ENCODE measurements around the gene FOXP1.
"Not testable (repeated sequence)": the region's sequence is repeated elsewhere in the genome, so short reads cannot be mapped to it uniquely, and the experiment has no call there.

The FOXP1 gene

DNA sequence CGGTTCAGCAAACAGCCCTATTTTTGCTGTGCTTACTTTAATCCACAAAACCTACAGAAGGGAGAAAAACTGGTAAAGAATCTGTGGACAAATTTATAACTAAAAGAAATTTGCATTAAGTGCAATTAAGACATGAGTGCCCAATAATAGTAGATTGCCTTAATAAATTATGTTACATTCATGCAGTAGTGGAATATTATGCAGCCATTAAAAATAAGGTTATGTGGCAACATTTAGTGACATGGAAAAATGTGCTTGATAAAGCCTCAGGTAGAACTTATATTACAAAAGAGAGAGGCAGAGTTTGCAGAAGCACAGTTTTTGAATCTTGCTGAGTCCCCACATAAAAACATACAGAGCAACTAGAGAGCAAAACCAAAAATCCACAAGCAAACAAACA is 253.0 kb downstream of the FOXP1 start:
- no peak for DNase-seq (ENCODE audit: low read depth)

DNA sequence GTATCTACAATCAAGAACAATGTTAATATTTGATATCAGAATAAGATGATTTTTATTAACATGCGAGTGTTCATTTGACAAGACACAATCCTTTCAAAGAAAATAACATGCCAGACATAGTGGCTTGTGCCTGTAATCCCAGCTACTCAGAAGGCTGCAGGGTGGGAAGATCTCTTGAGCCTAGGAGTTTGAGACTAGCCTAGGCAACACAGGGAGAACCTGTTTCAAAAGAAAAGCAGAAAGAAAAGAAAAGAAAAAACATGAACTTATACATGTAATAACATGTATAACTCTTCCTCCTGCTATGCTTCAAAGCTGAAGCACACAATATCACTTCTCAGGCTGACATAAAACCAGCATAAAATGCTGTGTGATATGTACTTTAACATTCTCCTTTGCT is 253.7 kb downstream of the FOXP1 start:
- DNase-seq (ENCODE audit: low read depth) = no peak

DNA sequence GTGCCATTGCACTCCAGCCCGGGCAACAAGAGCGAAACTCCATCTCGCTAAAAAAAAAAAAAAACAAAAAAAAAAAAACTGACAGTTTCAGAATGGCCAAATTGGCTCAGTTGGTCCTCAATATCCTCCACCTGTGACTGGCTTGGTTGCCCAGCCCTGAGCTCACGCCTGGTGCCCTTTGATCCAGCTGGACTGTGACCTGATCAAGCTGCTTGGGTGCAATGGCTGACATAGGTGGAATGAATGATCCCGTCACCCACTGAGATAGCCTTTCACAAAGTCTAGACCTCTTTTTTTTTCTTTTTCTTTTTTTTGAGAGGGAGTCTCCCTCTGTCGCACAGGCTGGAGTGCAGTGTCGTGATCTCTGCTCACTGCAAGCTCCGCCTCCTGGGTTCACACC is 254.6 kb downstream of the FOXP1 start:
- no peak for DNase-seq (ENCODE audit: low read depth)

- DNase-seq (ENCODE audit: low read depth) = no peak
These were observed 255.6 kb downstream of the FOXP1 start for GRCh38 chr3:71327936-71328335.

- DNase-seq (ENCODE audit: low read depth) = no peak
These were observed 257.8 kb downstream of the FOXP1 start for GRCh38 chr3:71325715-71326114.

DNA sequence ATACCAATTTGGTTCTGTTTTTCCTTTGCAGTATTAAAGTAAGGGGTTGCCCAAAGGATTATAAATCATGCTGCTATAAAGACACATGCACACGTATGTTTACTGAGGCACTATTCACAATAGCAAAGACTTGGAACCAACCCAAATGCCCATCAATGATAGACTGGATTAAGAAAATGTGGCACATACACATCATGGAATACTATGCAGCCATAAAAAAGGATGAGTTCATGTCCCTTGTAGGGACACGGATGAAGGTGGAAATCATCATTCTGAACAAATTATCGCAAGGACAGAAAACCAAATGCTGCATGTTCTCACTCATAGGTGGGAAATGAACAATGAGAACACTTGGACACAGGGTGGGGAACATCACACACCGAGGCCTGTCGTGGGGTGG is 259.3 kb downstream of the FOXP1 start:
- not testable (repeated sequence) for DNase-seq (ENCODE audit: low read depth)

- DNase-seq (ENCODE audit: low read depth) = no peak
These were observed 260.0 kb downstream of the FOXP1 start for GRCh38 chr3:71323558-71323957.

- DNase-seq (ENCODE audit: low read depth) = no peak
These were observed 261.4 kb downstream of the FOXP1 start for GRCh38 chr3:71322154-71322553.

DNA sequence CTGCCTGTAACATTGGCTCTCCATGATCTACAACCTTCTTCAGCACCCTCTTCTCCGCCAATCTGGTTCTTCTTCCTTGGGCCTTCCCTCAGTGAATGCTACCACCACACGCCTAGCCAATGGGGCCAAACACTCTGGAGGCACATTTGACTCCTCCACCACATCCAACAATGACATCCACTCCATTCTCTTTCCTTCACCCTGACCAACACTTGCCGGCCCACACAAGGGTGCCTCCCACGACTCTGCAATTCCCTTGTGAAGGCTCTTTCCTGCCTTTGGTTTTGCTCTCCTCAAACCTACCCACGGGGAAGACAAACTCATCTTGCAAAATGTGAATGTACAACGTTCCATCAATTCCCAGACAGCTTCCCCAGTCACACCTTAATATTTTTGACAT is 263.8 kb downstream of the FOXP1 start:
- no peak for DNase-seq (ENCODE audit: low read depth)

DNA sequence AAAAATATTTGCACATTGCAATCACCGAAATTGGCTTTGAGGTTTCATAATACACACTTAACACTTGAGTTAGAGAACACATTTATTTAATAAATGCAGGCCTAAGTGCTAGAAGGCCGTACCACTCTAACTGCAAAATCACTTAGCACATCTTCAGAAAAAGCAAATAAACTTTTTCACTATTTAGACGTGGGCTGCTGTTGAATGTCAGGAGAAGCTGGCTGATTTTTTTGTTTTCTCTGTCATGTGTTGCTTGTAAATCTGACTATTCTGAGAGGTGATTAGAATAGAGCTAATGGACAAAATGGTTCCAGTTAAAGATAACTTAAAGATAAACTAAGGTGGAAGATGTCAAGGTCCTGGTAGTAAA is 265.1 kb downstream of the FOXP1 start:
- no peak for DNase-seq (ENCODE audit: low read depth)

- no peak for DNase-seq (ENCODE audit: low read depth)
These were observed 265.6 kb downstream of the FOXP1 start for GRCh38 chr3:71317749-71318457.

DNA sequence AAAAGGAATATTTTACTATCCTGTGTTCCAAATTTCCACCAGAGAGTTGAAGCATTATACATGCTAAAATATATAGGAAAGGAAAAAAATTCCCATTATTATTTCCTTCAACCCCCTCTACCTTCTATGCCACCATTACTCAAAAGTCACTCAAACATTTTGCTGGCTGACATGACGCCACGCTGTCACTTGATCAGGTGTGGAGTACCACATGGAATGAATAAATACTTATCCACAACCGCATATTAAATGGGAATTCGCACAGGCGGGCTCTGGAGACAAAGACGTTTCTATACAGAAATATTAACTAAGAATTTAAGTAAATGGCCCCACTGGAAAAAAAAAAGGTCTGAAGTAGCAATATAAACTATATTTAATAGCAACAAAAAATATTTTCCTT is 266.4 kb downstream of the FOXP1 start:
- DNase-seq (ENCODE audit: low read depth) = no peak

GRCh38 chr3:71316066-71316777 is 267.3 kb downstream of the FOXP1 start:
- DNase-seq (ENCODE audit: low read depth) = no peak

GRCh38 chr3:71315431-71315830 is 268.1 kb downstream of the FOXP1 start:
- no peak for DNase-seq (ENCODE audit: low read depth)

GRCh38 chr3:71313844-71314243 is 269.7 kb downstream of the FOXP1 start:
- DNase-seq (ENCODE audit: low read depth) = no peak

DNA sequence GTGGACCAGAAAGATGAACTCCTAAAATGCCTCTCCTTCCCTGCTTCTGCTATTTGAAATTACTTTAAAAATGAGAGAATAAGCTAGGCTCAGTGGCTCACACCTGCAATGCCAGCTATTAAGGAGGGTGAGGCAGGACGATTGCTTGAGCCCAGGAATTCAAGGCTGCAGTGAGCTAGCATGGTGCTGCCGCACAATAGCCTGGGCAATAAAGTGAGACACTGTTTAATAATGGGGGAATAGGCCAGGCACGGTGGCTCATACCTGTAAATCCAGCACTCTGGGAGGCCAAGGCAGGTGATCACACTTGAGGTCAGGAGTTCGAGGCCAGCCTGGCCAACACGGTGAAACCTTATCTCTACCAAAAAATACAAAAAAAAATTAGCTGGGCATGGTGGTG is 271.1 kb downstream of the FOXP1 start:
- DNase-seq (ENCODE audit: low read depth) = no peak

DNA sequence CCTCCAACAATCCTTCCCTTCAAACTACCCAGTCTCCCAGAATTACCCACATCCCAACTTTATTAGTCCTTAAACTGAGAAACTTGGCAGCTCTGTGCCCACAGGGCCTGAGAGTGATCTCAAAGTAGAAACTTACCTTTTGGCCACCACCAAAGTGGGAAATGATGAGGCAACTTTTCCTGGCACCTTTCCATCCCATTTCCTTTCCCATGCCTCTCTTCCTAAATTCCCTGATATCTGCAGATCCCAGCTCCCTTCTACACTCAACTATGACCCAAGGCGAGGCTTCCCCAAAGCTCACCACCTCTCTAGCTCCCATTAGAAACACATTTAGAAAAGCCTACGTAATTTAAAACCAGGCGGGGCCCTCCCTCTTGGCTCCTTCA is 271.9 kb downstream of the FOXP1 start:
- DNase-seq (ENCODE audit: low read depth) = no peak

GRCh38 chr3:71310980-71311660 is 272.4 kb downstream of the FOXP1 start:
- DNase-seq (ENCODE audit: low read depth) = no peak

- DNase-seq (ENCODE audit: low read depth) = no peak
These were observed 273.1 kb downstream of the FOXP1 start for GRCh38 chr3:71310359-71310979.

GRCh38 chr3:71309886-71310285 is 273.6 kb downstream of the FOXP1 start:
- DNase-seq (ENCODE audit: low read depth) = no peak

GRCh38 chr3:71309342-71309741 is 274.2 kb downstream of the FOXP1 start:
- DNase-seq (ENCODE audit: low read depth) = peak; percentile 37

DNA sequence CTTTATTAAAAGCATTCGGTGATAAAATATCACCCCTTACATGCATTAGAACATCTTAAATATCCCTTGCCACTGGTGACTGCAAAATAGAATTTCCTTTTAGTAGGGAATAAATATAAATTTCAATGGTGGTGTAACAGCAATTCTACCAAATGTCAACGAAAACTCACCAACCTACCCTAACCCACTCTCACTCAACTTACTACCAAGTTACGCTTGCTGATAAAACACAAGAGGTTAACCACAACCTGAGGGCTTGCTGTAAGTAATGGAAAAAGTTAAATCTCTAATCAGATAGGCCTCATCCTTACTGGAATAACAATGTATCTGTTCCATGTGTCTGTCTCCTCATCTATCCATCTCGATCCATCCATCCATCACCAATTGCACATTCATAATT is 274.7 kb downstream of the FOXP1 start:
- no peak for DNase-seq (ENCODE audit: low read depth)

All from stimulated activated CD8-positive, alpha-beta memory T cell treated with anti-CD3 and anti-CD28 coated beads, Interleukin-4, amount 100 ng/mL, for 24 hours (primary cell).